HL-60 (cell line): Measurements from ENCODE around the gene PITPNC1.

Source experiments
- DNase-seq, 2 experiments: peaks; one replicate each; pipeline ENCODE4 v3.0.0-alpha.2; 2010 to 2020; ENCODE audit warnings: low read depth in 1 of 2, low spot score in 1 of 2
- H3K27ac ChIP-seq: fragments of 250-450 bp; sonication (Bioruptor Pico); replicated peaks from 2 replicates; pipeline ENCODE4 v1.5.1; 2020; ENCODE audit warnings: mild to moderate bottlenecking, moderate library complexity
- H3K27me3 ChIP-seq: fragments of 250-450 bp; sonication (Bioruptor Pico); 2 replicates; pipeline ENCODE4 v1.5.1; 2021; ENCODE audit warnings: mild to moderate bottlenecking, moderate library complexity; ENCODE audit not compliant: insufficient read depth, poor library complexity, severe bottlenecking
- H3K4me3 ChIP-seq: replicated peaks from 2 replicates; pipeline ENCODE4 v1.5.1; 2011; ENCODE audit warnings: mild to moderate bottlenecking, control low read depth, low read length; ENCODE audit not compliant: insufficient read depth
- CTCF ChIP-seq: IDR thresholded peaks from one replicate; pipeline ENCODE4 v1.5.1; 2011; ENCODE audit warnings: low read length, control low read depth, inconsistent platforms; ENCODE audit not compliant: insufficient read depth
- GABPA ChIP-seq: IDR thresholded peaks from 2 replicates; pipeline ENCODE4 v1.6.1; 2012; ENCODE audit warnings: low read depth
- POLR2AphosphoS5 ChIP-seq: IDR thresholded peaks from 2 replicates; pipeline ENCODE4 v1.6.1; 2012; ENCODE audit warnings: low read depth
- REST ChIP-seq: IDR thresholded peaks from 2 replicates; pipeline ENCODE4 v1.6.1; 2012; ENCODE audit warnings: low read depth; ENCODE audit not compliant: insufficient replicate concordance
- SPI1 ChIP-seq: IDR thresholded peaks from 2 replicates; pipeline ENCODE4 v1.6.1; 2012; ENCODE audit warnings: low read depth, mild to moderate bottlenecking, borderline replicate concordance

PITPNC1 gene

GRCh38 chr17:67434061-67434525 lies 57.0 kb downstream of the PITPNC1 start:
- H3K27ac ChIP-seq, result peak overlapping the region; percentile 53
- TF ChIP-seq POLR2AphosphoS5 (peak; percentile 63), CTCF (no peak), REST (no peak), SPI1 (peak; percentile 69; the same call in 1 of the 2 replicates), GABPA (peak; percentile 77)
- peak; percentile 93 to 97 for DNase-seq
- no peak overlapping the region for H3K4me3 ChIP-seq
- H3K27me3 ChIP-seq, result no peaks in the 10 kb centered on the region

- Histone ChIP-seq H3K4me3 (no peak overlapping the region), H3K27me3 (no peaks in the 10 kb centered on the region), H3K27ac (peak overlapping the region; percentile 34)
- TF ChIP-seq SPI1 (no peak), GABPA (no peak), POLR2AphosphoS5 (peak; percentile 54; the same call in 1 of the 2 replicates), REST (no peak), CTCF (no peak)
- peak; percentile 86 to 88 for DNase-seq
These were observed 58.0 kb downstream of the PITPNC1 start for GRCh38 chr17:67435122-67435521.

- TF ChIP-seq POLR2AphosphoS5, result no peak
- no peak for TF ChIP-seq CTCF
- no peak for TF ChIP-seq GABPA
- no peak for TF ChIP-seq REST
- TF ChIP-seq SPI1, result no peak
- Histone ChIP-seq H3K4me3 (no peak overlapping the region), H3K27ac (no peak overlapping the region; the same call in 1 of the 2 replicates)
These were observed 58.7 kb downstream of the PITPNC1 start for GRCh38 chr17:67435786-67436185.

More at GRCh38 chr17:67435786-67436185, 58.7 kb downstream of the PITPNC1 start:
- DNase-seq, result no peak
- no peaks in the 10 kb centered on the region for H3K27me3 ChIP-seq
